Measurements from ENCODE around the gene GAS2L1.

GAS2L1 gene

GRCh38 chr22:29306175-29306834 lies at the start of gene GAS2L1:
Gene GAS2L1, plus strand, starts transcription at chr22:29306650. Its CDS starts 1,456 bp downstream, at chr22:29308106.
- peak; percentile 29 for DNase-seq

- no peak for DNase-seq
These were observed 48.7 kb upstream of the GAS2L1 start for GRCh38 chr22:29257751-29258181.

- DNase-seq: no peak
These were observed 47.8 kb upstream of the GAS2L1 start for GRCh38 chr22:29258407-29259252.

DNA sequence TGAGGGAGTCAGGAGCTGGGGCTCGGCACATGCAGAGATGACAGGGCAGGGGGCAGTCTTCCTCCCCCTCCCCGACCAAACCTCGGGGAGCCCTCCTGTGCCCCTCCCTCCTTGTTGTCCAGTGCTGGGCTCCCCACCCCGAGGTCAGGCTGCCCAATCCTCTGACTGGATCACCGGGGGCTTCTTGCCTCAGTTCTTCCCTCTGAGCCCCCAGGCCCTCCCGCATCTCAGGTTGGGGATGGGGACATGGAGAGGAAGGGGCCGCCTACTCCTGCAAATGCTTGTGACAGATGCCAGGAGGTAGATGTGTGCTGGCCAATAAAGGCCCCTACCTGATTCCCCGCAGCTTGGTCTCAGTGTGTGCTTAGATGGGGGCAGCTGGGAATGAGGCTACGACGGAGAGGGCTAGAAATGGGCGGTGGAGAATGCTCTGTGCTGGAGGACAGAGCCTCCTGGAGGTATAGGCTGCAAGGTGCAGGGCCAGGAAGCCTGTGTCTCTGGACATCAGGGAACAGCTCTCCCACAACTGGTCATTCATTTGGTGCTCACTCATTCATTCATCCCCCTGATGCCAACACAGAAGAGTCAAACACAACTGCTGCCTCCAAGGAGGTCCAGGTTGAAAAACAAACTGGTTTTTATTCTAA lies 47.1 kb upstream of the GAS2L1 start:
- no peak for DNase-seq

DNA sequence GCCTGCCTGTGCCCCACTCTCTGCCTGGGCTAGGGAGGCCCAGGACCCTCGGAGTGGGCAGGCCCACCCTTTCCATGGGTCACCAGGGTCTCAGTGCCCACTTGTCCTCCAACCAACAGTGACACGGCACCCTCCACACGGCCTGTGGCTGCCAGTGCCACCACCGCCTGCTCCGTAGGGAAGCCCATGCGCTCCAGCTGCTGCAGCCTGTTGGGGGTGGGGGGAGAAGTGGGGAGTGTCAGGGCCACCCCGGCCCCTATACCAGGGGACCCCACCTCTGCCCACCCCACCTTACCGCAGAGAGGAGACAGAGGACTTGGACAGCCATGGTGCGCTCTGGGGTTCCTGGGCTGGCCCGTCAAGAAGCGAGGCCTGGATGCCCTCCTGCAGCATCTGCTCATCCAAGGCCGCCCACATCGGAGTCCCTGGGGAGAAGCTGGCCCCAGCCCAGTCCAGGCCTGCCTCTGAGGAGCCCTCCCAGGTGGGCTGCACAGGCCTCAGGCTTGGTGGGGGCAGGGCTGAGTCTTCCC lies 46.4 kb upstream of the GAS2L1 start:
- DNase-seq: no peak

- DNase-seq: no peak
These were observed 45.7 kb upstream of the GAS2L1 start for GRCh38 chr22:29260601-29261315.

DNA sequence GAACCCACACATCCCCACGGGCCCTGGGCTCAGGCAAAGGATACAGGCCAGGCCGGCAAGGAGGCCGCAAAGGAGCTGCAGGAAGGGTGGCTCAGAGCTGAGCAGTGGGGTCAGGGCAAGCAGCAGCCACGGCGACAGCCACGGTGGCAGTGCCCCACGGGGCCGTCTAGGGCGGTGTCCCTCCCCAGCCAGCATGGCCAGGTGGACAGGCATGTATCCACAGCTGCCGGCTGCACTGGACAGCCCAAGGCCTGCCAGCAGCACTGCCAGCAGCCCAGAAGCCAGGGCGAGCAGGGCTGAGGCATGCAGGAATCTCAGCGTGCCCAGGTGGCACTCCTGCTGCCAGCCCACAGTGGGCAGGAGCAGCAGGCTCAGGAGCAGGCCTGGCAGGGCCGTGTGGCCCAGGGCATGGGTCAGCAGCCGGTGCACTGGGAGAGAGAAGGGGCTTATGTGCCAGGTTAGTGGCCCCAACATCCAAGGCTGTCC lies 42.6 kb upstream of the GAS2L1 start:
- no peak for DNase-seq

DNA sequence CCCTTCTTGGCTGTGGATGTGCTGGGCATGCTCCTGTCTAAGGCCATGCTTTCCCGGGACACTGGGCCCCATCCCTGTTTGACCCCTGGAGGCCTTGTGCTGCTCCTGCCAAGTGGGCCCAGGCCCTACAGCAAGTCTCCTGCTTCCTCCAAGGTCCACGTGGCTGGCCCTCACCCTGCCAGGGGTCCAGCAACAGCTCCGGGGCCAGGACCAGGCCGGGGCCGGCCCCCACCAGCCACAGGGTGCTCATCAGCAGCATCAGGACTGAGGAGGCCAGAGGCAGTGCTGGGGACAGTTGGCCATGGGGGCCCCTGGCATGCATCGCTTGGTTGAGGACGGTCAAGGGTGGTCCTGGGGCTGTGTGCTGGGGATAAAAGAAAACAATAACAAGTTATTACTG lies 41.1 kb upstream of the GAS2L1 start:
- no peak for DNase-seq

- DNase-seq: no peak
These were observed 40.5 kb upstream of the GAS2L1 start for GRCh38 chr22:29265929-29266328.

DNA sequence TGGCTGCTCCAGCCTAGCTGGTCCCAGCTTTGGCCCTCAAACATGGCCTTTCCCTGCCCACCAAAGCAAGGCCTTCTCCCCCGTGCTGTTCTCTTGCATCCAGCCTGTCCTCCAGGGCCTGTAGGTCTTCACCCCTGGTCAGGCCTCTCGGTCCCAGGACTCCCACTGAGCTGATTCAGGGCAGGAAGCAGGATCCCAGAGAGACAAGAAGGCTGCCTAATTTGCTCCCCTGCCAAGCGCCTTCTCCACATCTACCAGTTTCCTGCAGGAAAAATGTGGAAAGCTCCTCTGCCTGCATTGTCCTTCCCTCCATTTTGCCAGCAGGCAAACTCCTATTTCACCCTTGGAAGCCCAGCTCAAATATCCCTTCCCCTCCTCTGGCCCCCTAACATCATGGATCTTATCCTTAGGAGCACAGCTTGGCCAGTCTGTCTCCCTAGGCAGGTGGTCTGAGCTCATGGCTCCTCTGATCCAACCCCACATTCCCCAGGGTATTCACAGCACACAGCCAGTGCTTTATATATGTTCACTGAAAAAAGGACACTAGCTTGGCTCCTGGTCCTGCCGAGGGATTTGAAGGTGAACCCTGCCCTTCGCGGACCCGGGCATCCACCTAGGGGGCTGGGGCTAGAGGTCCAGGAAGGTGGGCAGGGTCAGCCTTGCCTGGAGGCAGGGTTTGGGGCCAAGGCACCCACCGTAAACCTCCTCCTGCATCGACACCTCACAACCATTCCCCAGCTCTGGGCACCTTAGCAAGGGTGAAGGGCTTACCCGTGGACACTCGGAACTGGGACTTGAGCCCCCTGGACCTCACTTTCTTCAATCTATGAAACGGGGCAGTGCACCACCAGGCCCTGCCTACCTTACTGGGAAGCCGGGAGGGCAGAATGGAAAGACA lies 39.6 kb upstream of the GAS2L1 start:
- no peak for DNase-seq

- no peak for DNase-seq
These were observed 39.0 kb upstream of the GAS2L1 start for GRCh38 chr22:29267462-29267857.

- peak; percentile 94 for DNase-seq
These were observed 38.5 kb upstream of the GAS2L1 start, which contains the start of the genes EWSR1 and RHBDD3 for GRCh38 chr22:29267858-29268510. Gene EWSR1, plus strand, starts transcription at chr22:29268268. Its CDS starts 69 bp downstream, at chr22:29268337. Gene RHBDD3, minus strand, starts transcription at chr22:29267981. Its CDS starts 2,355 bp downstream, at chr22:29265626.

DNA sequence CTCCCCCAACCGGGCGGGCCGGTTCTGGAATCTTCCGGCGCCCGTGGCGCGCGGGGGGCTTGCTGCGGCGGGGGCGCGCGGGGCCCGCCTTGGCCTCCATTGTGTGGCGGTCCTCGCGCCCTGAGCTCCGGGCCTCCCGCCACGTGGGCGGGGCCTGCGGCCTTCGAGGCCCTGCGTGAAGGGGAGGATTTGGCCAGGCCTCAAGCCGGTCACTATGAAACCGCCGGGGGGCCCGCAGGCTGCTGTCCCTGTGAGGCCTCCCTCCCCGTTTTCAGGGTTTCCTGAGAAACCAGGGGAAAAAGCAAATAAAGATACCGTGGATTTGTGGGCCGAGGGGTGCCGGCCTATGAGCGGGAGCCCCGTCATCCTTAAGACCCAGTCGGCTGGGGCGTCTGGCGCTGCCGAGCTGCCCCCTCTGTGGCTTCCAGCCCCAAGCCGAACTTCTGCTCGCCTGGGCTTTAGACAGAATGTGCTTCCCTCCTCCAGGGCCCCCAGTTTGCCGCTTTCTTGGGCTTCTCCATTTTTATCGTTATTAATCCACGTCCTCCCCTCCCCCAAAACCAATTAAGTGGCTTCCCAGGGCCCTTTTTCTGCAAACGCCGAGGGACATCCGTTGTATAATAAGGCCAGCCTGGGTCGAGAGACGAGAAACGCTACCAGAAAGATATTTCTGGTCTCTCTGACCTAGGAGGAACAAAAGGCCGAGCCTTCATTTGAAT lies 37.8 kb upstream of the GAS2L1 start:
- DNase-seq: peak; percentile 33

DNA sequence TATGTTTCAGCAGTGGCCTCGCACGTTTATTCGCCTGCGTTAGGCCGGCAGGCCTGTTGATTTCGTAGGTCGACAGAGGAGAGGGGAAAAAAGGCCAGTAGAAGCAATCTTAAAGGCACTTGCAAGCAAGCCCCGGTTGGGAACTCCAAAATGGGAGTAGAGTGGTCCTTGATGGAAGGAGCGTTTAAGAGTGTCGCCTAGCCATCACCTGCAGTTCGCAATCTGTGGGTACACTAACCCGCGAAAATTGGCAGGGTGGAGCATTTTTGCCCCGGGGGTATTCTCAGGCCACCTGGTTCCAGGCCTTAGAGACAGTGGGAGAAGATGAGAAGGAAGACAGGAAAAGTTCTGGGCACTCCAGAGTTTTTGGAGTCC lies 37.2 kb upstream of the GAS2L1 start:
- DNase-seq: no peak

GRCh38 chr22:29269731-29270474 lies 36.5 kb upstream of the GAS2L1 start:
- DNase-seq: peak; percentile 11

DNA sequence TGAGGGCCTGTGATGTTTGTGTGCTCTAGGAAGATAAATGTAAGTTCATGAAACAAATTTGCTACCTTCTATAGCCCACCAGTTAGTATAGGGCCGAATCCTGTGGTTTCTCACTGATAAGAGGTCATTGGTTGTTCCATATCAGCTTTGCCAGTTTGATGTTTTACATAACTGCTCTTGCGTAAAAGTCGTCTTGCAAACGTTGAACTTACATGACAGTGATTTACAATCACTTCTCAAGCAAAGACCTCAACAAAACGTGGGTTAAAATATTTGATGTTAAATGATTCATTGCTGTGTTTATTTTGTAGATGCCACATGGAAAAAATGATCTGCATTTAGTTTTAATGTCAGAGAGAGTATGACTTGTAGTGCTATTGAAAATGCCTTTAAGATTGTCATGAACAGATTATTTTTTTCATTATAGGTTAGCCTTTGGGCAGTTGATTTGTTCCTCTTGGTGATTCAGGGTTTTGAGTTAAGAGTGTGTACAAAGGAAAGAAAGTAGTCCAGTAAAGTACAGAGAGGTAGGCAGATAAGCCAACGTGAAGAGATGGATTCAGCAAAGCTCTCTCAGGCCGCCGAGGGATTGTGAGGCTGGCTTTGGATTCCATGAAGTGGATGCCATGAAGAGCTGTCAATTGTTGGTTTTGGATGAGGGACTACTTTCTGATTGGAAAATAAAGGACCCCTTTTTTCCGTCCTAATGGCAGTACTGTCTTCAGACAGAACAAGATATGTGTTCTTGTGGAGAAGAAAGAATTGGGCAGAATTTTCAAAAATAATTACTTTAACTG lies 35.8 kb upstream of the GAS2L1 start:
- DNase-seq: no peak

DNA sequence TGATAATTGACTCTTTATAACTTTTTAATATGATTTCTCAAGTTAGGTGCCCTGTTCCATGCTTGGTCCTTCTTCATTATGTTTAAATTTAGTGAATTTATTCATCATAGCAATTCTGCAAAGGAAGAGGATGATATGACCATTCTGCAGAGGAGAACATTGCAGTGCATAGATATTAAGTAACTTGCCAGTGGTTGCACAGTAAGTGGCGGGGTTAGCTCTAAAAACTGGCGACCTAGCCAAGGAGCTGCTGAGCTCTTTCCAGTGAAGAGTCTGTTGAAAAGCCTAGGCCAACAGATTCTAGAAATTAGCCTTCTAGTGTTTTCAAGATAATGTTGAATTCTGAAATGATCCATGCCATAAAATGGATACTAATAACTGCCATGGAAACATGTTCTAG lies 33.8 kb upstream of the GAS2L1 start:
- no peak for DNase-seq

DNA sequence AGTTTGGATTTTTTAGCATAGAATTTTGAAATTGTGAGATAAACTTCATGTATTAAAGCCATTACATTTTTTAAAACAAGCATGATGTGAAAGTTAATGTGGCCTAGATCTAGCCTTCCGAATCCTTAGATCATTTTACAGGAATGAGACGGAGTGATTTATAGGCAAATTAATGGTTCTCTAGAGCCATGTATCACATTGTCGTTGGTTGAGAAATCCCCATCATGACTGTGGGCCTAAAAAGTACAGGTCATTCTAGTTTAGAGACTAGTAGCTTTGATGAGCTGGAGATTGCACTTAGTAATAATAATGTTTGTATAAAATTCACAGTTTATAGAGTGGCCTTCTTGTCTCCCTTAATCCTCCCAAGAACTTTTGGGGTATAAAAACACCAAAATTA lies 31.3 kb upstream of the GAS2L1 start:
- no peak for DNase-seq

Measured in stimulated activated naive CD4-positive, alpha-beta T cell treated with Interleukin-2 at 50 U/mL for 16 hours (primary cell).